A673 (cell line): ENCODE data around the gene POMT2. TPM values are rescaled to one million over a fixed set of nuclear protein-coding genes. Genes with fewer than 3 reads are reported as not detected.

ENCODE experiments used
- BruUV-seq: library from RNA; stranded (reverse); fragments of 400-500 nt; replicated peaks from 2 replicates; lab custom pipeline; 2021; lab: Mats Ljungman, UMichigan
- CTCF ChIA-PET: fragments of 300-600 bp; sonication (Branson Sonifier 250); formaldehyde crosslinking; loops from one replicate; lab custom pipeline; 2022; ENCODE audit warnings: antibody characterized with exemption; lab: Charles Lee
- POLR2A ChIA-PET: fragments of 300-600 bp; sonication (Branson Sonifier 250); formaldehyde crosslinking; loops from one replicate; lab custom pipeline; 2022; ENCODE audit warnings: antibody characterized with exemption; ENCODE audit not compliant: low non-redundant PET; lab: Charles Lee
- DNase-seq: peaks from one replicate; pipeline ENCODE4 v3.0.0-alpha.2; 2015; ENCODE audit warnings: low spot score
- H3K27ac ChIP-seq: fragments of 200-600 bp; sonication (generic); 2 replicates; pipeline ENCODE4 v1.5.1; 2016; ENCODE audit warnings: mixed run types, low read depth, mild to moderate bottlenecking, mixed read lengths, antibody characterized with exemption, low read length; ENCODE audit not compliant: poor library complexity, severe bottlenecking
- H3K27me3 ChIP-seq: fragments of 200-600 bp; sonication (generic); replicated peaks from 2 replicates; pipeline ENCODE4 v1.6.1; 2017; ENCODE audit warnings: mixed run types, low read depth, mild to moderate bottlenecking, mixed read lengths, antibody characterized with exemption, low read length; ENCODE audit not compliant: insufficient read depth, poor library complexity
- H3K36me3 ChIP-seq: fragments of 200-600 bp; sonication (generic); 2 replicates; pipeline ENCODE4 v1.6.1; 2016; ENCODE audit warnings: mixed run types, mild to moderate bottlenecking, mixed read lengths, antibody characterized with exemption, low read length; ENCODE audit not compliant: insufficient read depth, poor library complexity, severe bottlenecking
- H3K4me1 ChIP-seq: fragments of 200-600 bp; sonication (generic); 2 replicates; pipeline ENCODE4 v1.6.1; 2017; ENCODE audit warnings: mixed run types, mild to moderate bottlenecking, mixed read lengths, antibody characterized with exemption, low read length; ENCODE audit not compliant: insufficient read depth, poor library complexity, severe bottlenecking
- H3K4me3 ChIP-seq: fragments of 200-600 bp; sonication (generic); 2 replicates; pipeline ENCODE4 v1.5.1; 2016; ENCODE audit warnings: low read depth, mixed run types, mild to moderate bottlenecking, mixed read lengths, low read length; ENCODE audit not compliant: poor library complexity, severe bottlenecking
- H3K9me3 ChIP-seq: fragments of 200-600 bp; sonication (generic); 2 replicates; pipeline ENCODE4 v1.6.1; 2016; ENCODE audit warnings: mixed run types, low read depth, mild to moderate bottlenecking, mixed read lengths, antibody characterized with exemption, low read length; ENCODE audit not compliant: poor library complexity, severe bottlenecking
- CTCF ChIP-seq: fragments of 300-800, 200-600 bp; sonication (generic); conservative IDR thresholded peaks from 2 replicates; pipeline ENCODE4 v1.5.1; 2017; ENCODE audit warnings: low read depth, mild to moderate bottlenecking, antibody characterized with exemption, low read length, moderate library complexity, mixed read lengths
- EZH2 ChIP-seq: fragments of 200-600 bp; sonication (generic); IDR thresholded peaks from 2 replicates; pipeline ENCODE4 v1.6.1; 2017; ENCODE audit warnings: borderline replicate concordance, low read depth, mild to moderate bottlenecking, mixed read lengths, antibody characterized with exemption, low read length; ENCODE audit not compliant: poor library complexity, severe bottlenecking
- intact Hi-C: fragments of 100-400 bp; cut with micrococcal nuclease; formaldehyde crosslinking; loops from one replicate; pipeline ENCODE4 v1.10.0; 2022; ENCODE audit not compliant: unreplicated experiment
- total RNA-seq: library from RNA; stranded (reverse); gene quantifications from 2 replicates; pipeline ENCODE4 v1.2.3, GENCODE V29; 2021

Gene POMT2
- total RNA-seq, 1 experiment from 2014 or later = 55.6 TPM

- Histone ChIP-seq H3K4me3 (no peak overlapping the region), H3K27me3 (no peaks in the 10 kb centered on the region), H3K4me1 (no peaks in the 10 kb centered on the region), H3K36me3 (no peaks in the 10 kb centered on the region), H3K27ac (no peak overlapping the region), H3K9me3 (no peaks in the 10 kb centered on the region)
- BruUV-seq = no TSS peak
- no peak for DNase-seq
- intact Hi-C loops = no loop called here
- no peak for TF ChIP-seq EZH2
- no peak for TF ChIP-seq CTCF
- ChIA-PET CTCF (no interaction called here), POLR2A (no interaction called here)
Observed at GRCh38 chr14:77231721-77232120, 89.0 kb downstream of the POMT2 start.

DNA sequence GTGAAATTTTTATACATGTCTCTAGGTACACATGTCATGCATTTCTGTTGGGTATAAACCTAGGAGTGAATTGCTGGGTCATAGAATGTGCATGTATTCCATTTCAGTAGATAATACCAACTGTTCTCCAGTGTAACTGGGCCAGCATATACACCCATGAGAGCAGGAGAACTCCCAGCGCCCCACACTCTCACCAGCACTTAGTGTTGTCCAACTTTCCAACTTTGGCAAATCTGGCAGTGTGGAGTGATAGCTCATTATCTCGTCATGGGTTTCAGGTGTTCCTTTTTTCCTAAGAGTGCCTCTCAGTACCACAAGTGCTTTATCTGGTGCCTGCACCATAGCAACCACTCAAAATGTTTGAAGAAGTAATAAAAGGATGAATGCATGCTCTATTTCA is 89.8 kb downstream of the POMT2 start:
- POLR2A ChIA-PET = no interaction called here
- H3K27me3 ChIP-seq = no peaks in the 10 kb centered on the region
- no peak overlapping the region for H3K4me3 ChIP-seq
- CTCF ChIA-PET = no interaction called here
- no peaks in the 10 kb centered on the region for H3K9me3 ChIP-seq
- intact Hi-C loops = no loop called here
- no TSS peak for BruUV-seq
- H3K36me3 ChIP-seq = no peaks in the 10 kb centered on the region
- no peak overlapping the region for H3K27ac ChIP-seq
- DNase-seq = no peak
- H3K4me1 ChIP-seq = no peaks in the 10 kb centered on the region
- TF ChIP-seq EZH2 = no peak
- no peak for TF ChIP-seq CTCF

DNA sequence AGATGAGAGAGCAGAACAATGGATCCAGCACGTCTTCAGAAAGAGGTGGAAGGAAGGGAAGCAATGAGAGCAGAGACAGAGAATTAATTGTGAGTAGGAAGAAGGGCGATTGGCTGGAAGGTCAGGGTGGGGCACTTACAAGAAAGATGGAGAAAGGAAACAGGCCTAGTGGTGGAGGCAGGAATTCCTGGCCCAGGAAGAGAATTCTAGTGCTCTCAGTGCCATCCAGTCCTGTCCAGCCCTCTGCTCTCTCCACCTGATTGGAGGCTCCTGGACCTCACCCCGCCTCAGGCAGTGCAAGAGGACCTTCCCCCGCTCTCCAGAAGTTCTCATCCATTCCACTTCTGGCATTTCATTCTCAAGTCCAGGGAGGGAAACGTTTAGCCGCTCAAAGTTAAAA is 92.6 kb downstream of the POMT2 start:
- DNase-seq = no peak
- CTCF ChIA-PET = interaction anchor here (0.8 kb wide), 1 partner anchor 15 kb away, joined by 5 read pairs; no protein-coding TSS in a partner anchor
- BruUV-seq = no TSS peak
- Histone ChIP-seq H3K27me3 (no peaks in the 10 kb centered on the region), H3K9me3 (no peaks in the 10 kb centered on the region), H3K36me3 (no peaks in the 10 kb centered on the region), H3K27ac (no peak overlapping the region), H3K4me1 (no peaks in the 10 kb centered on the region), H3K4me3 (no peak overlapping the region)
- intact Hi-C loops = no loop called here
- POLR2A ChIA-PET = interaction anchor here (0.7 kb wide), 1 partner anchor 570 kb away, joined by 3 read pairs; no protein-coding TSS in a partner anchor
- no peak for TF ChIP-seq EZH2
- no peak for TF ChIP-seq CTCF
